GM23338 (cell line): ENCODE results near the gene KRTAP22-2.

Experiments
- CTCF ChIP-seq, 2 experiments: fragments of 200-600 bp in 1 of 2; sonication (generic) in 1 of 2; conservative IDR thresholded peaks; 2 replicates each; pipeline versions ENCODE4 v1.5.1 to v1.6.1; 2016 to 2017; ENCODE audit warnings: antibody characterized with exemption in 2 of 2, low read depth in 2 of 2, mild to moderate bottlenecking in 2 of 2, moderate library complexity in 1 of 2
- EZH2 ChIP-seq: fragments of 200-600 bp; sonication (generic); IDR thresholded peaks from one replicate; pipeline ENCODE4 v1.8.0; 2017; ENCODE audit warnings: antibody characterized with exemption, mild to moderate bottlenecking, low read depth; ENCODE audit not compliant: unreplicated experiment
- EZH2phosphoT487 ChIP-seq: fragments of 200-600 bp; sonication (generic); IDR thresholded peaks from one replicate; pipeline ENCODE4 v1.8.1; 2018; ENCODE audit warnings: antibody characterized with exemption; ENCODE audit not compliant: unreplicated experiment
- JUNB ChIP-seq: IDR thresholded peaks from one replicate; pipeline ENCODE4 v1.6.1; 2016; ENCODE audit warnings: antibody characterized with exemption; ENCODE audit not compliant: unreplicated experiment
- POLR2AphosphoS5 ChIP-seq: IDR thresholded peaks from 2 replicates; pipeline ENCODE4 v1.6.1; 2016; ENCODE audit warnings: antibody characterized with exemption, low read depth

- TF ChIP-seq CTCF (conservative IDR thresholded peaks at IDR 0.05; ENCODE audit: low read depth in 2 of 2) (no peak), POLR2AphosphoS5 (no peak), JUNB (no peak), EZH2 (no peak), EZH2phosphoT487 (no peak)
Measured at GRCh38 chr21:30638686-30639085, 48.5 kb upstream of the KRTAP22-2 start.
